Left cardiac atrium (tissue), 4 donors: ENCODE measurements around the gene NUBP2. TPM values are rescaled to one million over a fixed set of nuclear protein-coding genes. Genes with fewer than 3 reads are reported as not detected.
A peak's percentile ranks its signal among the peaks of the same experiment; 100 is the strongest.

Experiments
- ATAC-seq, 2 donors: fragments of 200-7000 bp; cut with Tn5 transposase; one replicate each; pipeline ENCODE4 v1.9.1; 2020; ENCODE audit warnings: mild to moderate bottlenecking in 2 of 2, moderate library complexity in 2 of 2
- DNase-seq: peaks from one replicate; pipeline ENCODE4 v3.0.0-alpha.2; 2020
- intact Hi-C, 2 donors: fragments of 100-400 bp; cut with DNase I; formaldehyde crosslinking; loops; one replicate each; pipeline versions ENCODE4 v1.14.1 to v1.15.1; 2022 to 2023
- total RNA-seq, 2 donors: library from RNA; stranded (reverse); fragmentation: NEBNext Ultra II Directional; extraction: Animal tissue kit (Norgen Biotek cat#: 25700); gene quantifications; one replicate each; pipeline ENCODE4 v1.2.1, GENCODE V29; 2021
- donor health status: DM: no; HTN: yes; CAD: no.
- donor health status: DM: no; HTN: yes; CAD: no; lungs with severe emphysema.
- donor health status: DM: yes; HTN: yes; CAD: no.
- donor health status: Dilated cardiomyopathy.

NUBP2 gene
- total RNA-seq, 2 donors from 2014 or later, result 32.5 to 33.6 TPM

DNA sequence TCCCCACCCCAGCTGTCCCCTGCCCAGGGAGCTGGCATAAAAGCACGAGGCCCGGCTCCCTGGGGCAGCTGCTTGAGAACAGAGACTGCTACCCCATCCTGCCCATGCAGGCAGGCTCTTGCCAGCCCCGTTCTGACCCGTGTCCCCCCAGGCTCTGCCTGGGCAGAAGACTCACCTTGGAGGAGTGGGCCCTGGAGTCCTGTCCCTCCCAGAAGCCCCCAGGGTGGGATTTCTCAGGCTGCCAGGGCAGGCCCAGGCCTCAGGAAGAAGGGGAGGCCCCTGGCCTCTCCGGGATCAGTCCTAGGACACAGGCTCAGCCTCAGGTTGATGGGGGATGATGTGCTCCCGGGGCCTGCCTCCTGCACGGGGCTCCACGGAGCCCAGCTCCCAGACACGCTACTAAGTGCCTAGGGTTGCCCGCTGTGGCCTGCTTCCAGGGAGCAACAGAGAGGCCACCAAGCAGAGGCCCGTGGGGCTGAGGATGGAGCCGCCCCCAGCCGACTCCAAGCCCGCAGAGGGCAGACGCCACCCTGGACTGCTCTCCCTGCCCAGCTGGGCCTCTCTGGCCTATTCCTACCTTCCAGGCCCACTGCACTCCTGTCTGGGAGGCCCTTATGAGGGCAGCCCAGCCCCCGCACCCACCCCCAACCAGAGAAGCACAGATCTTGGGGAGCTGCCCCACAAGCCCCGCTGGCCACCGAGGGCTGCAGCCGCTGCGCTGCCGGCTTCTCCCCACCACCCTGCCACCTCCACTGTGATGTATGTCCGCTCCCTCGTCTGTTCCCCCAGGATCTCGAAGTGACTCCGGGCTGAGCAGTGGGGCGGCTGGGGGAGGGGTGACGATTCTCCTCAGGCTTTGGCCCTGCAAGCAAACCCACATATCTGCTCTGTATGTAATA, 13.1 kb upstream of the NUBP2 start:
- intact Hi-C loops, result no loop called here
- ATAC-seq (no peak), DNase-seq (no peak)

DNA sequence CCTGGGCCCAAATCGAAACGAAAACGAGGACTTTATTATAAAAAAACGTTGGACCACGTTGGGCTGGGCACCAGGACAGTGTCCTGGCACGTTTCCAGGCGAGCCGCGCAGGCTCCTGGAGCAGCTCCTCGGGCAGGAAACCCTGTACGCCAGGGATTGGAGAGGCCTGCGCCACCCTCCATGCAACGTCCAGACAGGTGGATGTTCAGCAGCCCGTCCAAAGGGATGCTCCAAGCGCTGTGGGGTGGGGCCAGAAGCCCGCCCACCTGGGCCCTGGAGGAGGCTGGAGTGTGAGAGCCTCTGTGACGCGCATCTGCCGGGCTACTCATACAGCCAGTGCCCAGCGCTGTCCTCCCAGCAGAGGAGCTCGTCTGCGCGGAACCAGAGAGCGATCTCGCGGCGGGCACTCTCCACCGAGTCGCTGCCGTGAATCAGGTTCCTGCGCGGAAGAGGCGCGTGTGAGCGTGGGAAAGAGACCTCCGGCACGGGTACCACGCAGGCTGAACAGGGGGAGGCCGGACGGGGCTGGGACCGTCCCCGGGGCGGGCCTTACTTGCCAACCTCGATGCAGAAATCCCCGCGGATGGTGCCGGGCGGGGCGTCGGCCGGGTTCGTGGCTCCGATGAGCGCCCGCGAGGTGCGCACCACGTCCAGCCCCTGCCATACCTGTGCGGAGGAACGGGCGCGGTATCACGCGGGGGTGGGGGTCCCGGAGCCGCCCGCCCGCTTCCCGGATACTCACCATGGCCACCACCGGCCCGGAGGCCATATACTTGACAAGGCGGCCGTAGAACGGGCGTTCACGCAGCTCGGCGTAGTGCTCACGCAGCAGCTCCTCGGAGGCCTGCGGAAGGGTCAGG, 12.2 kb upstream of the NUBP2 start:
- intact Hi-C loops, result no loop called here
- peak; percentile 84 for DNase-seq
- peak; percentile 10 to 21 for ATAC-seq

DNA sequence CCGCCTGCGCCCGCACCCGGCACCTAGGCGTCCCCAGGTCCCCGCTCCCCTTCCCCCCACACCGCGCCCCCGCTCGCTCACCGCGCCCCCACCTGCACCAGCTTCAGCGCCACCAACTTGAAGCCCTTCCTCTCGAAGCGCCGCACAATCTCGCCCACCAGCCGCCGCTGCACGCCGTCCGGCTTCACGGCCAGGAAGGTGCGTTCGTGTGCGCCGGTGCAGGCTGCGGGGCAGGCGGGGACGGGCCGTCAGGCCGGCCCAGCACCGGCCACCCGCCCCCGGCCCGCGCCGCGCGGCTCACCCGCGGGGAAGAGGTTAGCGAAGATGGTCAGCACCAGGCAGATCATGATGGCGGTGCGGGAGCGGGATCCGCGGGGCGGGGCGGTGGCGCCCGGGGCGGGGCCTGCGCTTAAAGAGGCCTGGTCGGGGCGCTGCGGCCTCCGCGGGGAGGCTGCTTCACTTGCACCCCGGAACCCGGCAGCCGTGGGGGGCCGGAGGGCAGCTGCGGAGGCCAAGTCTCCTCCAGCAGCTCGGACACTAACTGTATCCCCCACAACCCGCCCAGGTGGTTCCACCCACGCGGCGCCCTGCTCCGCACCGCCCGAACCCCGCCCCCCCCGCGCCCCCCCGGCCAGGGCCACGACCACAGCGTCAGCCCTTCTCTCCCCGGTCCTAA, 11.4 kb upstream of the NUBP2 start, which contains the start of gene NME3:
TSS of gene NME3 (minus strand) at position 356 of the 676 bp plus-strand sequence. CDS start at position 347, 9 bp downstream.
- DNase-seq (peak; percentile 82), ATAC-seq (peak; percentile 53 to 68)
- intact Hi-C loops, result no loop called here

DNA sequence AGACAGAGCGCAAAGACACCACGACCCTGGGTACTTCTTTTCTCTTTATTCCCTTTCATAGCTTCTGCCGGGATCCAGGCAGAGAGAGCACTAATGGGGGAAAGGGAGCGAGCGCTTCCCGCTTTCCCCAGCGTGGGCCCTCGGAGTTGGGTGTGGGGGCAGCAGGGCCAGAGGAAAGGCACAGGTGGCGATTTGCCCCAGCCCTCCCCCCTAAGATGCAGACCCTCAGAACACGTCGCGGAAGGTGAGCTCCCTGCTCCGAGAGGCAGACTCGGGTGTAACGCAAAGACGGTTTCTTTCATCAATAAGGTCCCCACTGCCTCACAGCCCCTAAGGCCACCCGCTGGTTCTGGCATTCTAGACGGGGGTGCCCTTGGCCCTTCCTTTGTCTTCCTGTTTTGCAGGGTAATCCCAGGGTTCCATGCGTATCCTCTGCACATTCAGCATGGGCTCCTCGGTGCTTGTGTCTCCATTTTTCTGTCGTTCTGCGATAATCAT, 10.8 kb upstream of the NUBP2 start:
- ATAC-seq (no peak), DNase-seq (no peak)
- intact Hi-C loops, result no loop called here

DNA sequence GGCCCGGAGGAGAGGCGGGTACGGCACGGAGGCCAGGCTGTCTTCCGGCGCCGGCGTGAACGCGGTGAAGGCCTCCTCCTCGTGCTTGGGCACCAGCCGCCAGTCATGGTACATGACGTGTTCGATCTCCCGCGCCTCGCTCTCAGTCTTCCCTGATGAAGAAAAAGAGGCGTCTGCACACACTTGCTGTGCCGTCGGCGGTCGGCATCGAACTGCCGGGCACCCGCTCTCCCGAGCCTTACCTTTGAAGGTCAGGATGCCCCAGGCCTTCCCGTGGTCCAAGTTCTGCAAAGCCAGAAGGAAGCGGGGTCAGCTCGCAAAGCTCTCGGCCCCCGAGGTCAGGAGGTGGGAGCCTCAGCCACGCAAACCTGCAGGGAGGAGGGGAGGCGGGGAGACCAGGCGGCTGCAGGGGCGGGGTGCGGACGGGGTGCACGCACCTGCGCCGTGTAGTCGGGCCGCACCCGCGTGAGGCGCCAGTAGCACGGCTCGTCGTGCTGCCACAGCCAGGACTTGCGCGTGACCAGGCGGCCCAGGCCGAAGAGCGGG, 10.3 kb upstream of the NUBP2 start, which contains the start of gene EME2:
TSS of gene EME2 (plus strand) at position 449 of the 546 bp plus-strand sequence. CDS start 418 bp downstream, outside the sequence.
- ATAC-seq, result no peak
- no peak for DNase-seq
- intact Hi-C loops, result no loop called here

DNA sequence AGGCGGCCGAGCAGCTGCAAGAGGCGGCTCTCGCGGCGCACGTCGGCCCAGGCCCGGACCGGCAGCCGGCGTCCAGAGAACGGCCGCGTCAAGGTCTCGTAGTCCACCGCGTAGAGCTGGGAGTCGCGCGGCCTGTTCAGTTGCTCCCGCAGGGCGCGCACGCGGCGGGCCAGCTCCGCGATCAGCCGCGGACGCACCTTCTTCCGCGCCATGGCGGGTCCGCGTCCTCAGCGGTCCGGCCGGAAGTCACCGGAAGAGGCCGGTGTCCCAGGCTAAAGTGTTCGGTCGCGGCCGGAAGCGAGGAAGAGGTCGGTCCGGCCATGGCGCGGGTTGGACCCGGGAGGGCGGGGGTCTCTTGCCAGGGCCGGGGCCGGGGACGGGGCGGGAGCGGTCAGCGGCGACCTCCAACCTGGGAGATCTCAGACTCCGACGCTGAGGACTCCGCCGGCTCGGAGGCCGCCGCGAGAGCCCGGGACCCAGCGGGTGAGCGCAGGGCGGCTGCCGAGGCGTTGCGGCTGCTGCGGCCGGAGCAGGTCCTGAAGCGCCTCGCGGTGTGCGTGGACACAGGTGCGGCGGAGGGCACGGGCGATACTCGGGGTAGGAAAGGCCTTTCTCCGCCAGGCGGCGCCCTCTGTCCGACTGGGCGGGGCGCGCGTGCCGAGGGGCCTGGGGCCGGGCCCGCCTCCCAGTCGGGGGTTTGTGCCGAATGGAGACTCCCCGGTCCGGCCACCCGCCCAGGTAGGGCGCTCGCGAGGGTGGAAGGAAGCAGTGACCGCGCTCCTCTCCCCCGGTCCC, 9.7 kb upstream of the NUBP2 start, which contains the start of gene MRPS34:
TSS of gene MRPS34 (minus strand) at position 227 of the 795 bp plus-strand sequence. CDS start at position 212, 15 bp downstream.
- intact Hi-C loops, result no loop called here
- ATAC-seq, result peak; percentile 65 to 70

DNA sequence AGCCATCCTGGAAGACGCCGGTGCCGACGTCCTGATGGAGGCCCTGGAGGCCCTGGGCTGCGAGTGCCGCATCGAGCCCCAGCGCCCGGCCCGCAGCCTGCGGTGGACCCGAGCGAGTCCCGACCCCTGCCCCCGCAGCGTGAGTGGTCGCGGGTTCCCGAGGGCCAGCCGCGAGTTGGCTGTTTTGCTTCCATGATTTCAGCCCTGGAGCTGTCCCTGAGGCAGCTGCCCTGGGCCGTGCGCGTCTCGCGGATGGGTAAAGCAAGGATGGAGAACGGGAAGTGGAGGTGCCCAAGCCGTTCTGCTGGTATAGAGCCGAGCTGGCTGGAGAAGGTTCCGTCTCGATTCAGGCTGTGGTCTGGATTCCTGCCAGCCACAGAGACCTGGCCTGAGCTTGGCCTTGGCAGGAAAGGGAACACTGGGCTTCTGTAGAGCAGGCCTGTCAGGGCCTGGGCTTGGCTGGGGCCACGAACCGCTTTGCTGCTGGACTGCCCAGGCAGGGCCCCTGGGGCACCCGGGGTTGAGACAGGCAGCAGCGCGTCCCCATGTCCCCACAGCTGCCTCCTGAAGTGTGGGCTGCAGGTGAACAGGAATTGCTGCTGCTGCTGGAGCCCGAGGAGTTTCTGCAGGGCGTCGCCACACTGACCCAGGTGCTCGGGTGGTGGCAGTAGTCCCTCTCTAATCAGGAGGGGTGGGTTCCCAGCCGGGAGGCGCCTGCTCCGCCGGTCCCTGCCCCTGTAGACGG, 8.9 kb upstream of the NUBP2 start:
- intact Hi-C loops, result no loop called here
- DNase-seq (no peak), ATAC-seq (peak in 1 of 2 donors; percentile 1)

More for the DNA sequence above, 9.7 kb upstream of the NUBP2 start, which contains the start of gene MRPS34:
- DNase-seq, result peak; percentile 86

DNA sequence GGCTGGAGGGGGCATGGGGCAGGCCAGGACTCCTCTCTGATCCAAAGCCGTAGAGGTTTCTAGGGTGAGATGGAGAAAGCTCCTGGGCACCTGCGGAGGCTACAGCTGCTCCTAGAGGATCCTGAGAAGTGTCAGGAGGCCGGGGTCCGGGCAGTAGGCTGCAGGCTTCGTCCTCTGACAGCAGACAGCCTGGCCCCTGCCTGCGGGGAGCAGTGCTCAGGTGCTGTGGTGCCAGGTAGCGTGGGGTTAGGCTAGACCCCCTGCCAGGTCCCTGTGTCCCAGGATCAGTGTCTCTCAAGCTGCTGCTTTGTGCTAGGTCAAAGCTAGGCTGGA, 8.3 kb upstream of the NUBP2 start:
- ATAC-seq (no peak), DNase-seq (no peak)
- intact Hi-C loops, result no loop called here

DNA sequence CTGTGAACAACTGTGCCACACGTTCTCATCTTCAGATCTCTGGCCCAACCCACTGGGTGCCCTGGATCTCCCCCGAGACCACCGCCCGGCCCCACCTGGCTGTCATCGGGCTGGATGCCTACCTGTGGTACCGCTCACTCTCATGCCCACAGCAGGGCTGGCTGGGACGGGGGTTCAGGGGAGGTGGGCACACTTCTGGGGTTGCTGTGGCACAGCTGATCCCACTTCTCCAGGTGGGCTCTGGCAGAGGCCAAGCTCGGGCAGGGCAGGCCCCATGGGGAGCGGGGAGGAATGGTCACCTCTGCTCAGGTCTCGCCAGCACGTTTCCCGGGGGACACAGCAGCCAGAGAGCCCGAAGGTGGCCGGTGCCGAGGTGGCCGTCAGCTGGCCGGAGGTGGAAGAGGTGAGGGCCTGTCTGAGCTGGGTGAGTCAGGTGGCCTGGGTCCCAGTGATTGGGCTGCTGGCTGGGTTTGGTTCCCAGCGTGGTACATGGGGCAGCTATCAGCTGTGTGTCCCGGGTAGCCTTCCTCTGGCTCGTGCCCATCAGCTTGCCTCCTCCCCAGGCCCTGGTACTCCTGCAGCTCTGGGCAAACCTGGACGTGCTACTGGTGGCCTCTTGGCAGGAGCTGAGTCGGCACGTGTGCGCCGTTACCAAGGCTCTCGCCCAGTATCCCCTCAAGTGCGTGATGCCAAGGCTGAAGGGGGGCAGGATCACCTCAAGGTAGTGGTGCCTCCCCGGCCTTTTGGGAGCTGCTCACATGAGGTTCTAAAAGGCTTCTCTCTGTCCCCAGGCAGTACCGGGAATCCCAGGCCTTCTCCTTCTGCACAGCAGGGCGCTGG, 7.5 kb upstream of the NUBP2 start:
- no peak for DNase-seq
- intact Hi-C loops, result no loop called here

DNA sequence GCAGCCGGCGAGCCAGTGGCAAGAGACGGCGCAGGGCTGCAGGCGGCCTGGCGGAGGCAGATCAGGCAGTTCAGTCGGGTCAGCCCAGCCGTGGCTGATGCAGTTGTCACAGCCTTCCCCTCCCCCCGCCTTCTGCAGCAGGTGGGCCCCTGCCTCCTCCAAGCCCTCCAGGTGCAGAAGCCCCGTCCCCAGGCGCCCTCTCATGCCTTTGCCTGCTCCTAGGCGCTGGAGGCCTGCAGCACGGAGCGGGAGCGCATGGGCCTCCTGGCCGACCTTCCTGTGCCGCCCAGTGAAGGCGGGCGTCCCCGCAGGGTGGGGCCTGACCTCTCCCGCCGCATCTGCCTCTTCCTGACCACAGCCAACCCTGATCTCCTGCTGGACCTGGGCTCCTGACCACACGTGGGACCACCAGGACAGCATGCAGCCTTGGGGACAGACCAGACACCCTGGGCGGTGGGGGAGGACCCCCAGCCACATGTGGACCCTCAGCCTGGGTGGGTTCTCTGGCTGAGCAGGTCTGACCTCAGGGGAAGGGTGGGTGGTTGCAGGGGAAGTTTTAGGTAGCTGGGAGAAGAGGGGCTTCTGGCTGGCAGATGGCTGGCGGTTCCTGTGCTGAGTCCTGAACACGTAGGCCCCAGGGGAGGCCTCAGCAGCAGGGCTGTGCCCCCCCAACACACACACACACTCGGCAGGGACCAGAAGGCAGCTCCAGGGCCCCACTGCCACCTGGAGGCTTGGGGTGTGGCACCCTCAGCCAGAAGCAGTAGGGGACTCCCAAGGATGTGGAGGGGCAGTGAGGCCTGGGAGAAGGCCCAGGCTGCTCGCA, 6.7 kb upstream of the NUBP2 start:
- ATAC-seq (no peak), DNase-seq (no peak)
- intact Hi-C loops, result no loop called here

More for the DNA sequence above, 7.5 kb upstream of the NUBP2 start:
- ATAC-seq, result no peak

DNA sequence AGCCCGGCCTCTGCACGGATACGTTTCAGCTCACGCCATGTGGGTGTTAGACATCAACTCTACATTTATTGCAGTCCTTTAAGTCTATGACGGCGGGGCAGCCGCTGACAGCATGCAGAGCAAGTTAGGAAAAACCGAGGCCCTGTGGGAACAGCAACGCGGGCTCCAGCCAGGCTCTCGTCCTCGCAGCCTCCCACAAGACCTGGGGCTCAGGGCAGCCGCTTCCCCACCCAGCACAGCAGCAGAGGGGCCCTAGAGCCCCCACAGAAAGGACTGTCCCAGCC, 6.1 kb upstream of the NUBP2 start:
- intact Hi-C loops, result no loop called here
- ATAC-seq, result no peak
- no peak for DNase-seq

DNA sequence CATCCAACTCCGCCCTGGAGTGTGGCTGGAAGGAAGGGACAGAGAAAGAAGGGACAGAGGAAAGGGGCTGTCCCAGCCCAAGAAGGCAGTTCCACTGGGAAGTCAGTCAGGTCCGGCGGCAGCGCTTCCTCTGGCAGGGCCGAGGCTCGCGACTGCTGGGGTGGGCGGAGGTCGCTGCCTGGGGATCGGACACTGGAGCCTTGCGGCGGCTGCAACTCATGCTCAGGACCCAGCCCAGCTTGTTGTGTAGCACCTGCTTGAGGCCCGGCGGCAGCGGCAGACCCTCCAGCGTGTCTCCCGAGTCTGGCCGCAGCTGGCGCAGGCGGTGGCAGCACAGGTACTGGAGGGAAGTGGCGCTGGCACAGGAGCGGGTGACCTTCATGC, 5.8 kb upstream of the NUBP2 start:
- no peak for ATAC-seq
- no peak for DNase-seq
- intact Hi-C loops, result no loop called here

DNA sequence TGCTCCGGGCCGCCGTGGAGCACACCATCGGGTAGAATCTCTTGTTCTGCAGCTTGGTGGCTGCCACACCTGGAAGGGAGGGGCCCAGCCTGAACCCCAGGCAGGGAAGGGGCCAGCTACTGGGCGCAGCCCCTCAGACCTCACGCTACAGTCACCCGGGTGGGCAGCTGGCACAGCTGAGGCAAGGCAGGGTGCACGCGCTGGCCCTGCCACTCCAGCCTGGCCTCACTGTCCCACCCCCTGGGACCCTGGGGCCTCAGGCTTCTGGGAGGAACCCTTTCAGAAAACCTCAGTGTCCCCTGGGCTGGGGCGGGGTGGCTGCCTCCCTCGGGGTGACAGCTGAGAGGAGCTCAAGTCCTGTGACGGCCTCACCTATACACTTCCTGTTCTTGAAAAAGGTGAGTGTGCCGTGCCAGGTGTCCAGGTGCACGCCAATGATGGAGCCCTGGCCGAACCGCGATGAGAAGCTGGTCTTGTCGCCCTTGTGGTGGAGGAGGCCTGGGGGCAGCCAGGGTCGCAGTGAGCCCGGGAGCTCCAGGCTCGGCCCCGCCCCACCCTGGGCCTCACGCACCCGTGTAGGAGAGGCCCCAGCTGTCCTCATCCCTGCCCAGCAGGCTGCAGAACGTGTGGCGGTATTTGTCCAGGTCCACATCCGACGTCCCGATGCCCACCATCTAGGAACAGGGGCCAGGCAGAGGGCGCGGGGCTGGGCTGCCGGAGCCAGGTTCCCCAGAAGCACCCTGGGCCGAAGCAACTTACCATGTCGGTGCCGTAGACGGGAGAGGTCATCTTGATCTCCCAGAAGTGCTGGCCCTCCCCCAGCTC, 5.2 kb upstream of the NUBP2 start:
- DNase-seq, result peak; percentile 28
- intact Hi-C loops, result no loop called here

DNA sequence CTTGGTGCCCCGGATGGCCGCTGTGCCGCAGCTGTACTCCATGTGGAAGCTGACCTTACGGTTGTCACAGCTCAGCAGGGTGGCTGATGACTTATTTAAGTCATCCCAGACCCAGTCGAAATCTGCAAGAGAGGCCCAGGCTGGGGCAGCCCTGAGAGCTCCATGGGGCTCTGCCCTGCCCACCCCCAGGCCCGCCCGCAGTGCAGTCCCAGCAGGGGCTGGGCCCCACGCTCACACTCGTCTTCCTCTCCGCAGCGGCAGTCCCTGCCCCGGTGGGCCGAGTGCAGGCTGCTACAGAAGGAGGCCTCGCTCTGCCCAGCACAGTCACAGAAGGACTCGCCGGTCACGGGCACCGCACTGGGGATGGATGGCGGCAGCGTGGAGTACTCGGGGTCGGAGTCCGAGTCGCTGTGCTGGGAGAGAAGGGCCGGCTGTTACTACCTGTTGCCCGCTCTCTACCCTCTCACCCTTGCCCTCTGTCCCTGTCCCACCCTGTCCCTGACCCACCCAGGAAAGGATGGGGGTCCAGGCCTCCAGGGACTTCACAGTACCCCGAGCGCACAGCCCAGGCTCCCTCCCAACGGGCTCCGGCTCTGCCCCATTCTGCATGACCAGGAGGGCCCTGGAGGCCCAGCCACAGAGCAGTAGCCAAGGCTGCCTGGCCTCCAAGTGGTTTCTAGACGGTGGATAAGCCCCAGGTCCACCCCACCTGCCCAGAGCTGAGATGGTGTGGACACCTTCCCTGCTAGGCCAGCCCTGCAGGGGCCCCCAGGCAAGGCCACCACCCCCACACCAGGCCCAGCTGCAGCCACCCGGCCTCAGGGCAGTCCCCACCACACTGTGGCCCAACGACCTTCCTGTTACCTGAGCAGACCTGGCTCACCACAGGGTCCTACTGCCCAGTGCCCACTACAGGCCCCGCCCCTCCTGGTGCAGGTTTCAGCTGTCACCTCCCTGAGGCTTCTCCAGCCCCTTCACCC, 4.3 kb upstream of the NUBP2 start:
- intact Hi-C loops, result no loop called here
- DNase-seq (peak; percentile 19), ATAC-seq (no peak)

More for the DNA sequence above, 5.2 kb upstream of the NUBP2 start:
- ATAC-seq, result no peak
